HTERT RPE-1 (cell line): ENCODE results near the gene UBXN4.
"Not testable (repeated sequence)": the region's sequence is repeated elsewhere in the genome, so short reads cannot be mapped to it uniquely, and the experiment has no call there.

Source experiments
- in situ Hi-C: fragments of 300-500 bp; cut with MboI; formaldehyde crosslinking; loops from 4 replicates; pipeline ENCODE4 v1.14.3; 2020; ENCODE audit warnings: low sequenced_read_pairs

Gene UBXN4

DNA sequence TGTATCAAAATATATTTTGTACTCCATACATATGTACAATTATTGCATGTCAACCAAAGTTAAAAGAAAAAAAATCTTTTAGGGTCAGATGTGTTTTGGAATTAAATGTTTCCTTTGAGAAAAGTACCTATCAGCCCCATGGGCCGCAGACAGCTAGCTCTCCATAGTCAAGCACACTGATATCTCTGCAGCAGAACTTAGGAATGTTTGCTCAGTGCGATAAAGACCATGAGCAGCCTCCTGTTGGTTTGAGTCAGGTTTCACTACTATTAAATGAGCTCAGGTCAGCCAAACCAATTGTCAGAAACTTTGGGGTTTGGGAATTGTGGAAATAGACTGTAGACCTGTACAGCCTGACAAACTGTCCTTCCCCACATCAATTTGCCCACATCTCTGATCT, 61.6 kb downstream of the UBXN4 start:
- in situ Hi-C loops = no loop called here

DNA sequence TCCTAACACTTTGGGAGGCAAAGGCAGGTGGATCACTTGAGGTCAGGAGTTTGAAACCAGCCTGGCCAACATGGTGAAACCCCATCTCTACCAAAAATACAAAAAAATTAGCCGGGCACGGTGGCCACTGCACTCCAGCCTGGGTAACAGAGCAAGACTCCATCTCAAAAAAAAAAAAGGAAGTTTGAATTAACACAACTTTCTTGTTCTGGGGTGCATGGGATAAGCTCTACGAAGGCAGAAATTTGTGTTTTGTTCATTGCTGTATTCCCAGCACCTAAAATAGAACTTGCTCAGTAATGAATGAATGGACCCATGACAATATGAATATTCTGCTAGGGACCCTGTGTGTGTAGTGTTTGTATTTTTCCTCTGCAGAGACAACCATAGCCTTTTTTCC, 66.2 kb downstream of the UBXN4 start:
- in situ Hi-C loops = not testable (repeated sequence)

DNA sequence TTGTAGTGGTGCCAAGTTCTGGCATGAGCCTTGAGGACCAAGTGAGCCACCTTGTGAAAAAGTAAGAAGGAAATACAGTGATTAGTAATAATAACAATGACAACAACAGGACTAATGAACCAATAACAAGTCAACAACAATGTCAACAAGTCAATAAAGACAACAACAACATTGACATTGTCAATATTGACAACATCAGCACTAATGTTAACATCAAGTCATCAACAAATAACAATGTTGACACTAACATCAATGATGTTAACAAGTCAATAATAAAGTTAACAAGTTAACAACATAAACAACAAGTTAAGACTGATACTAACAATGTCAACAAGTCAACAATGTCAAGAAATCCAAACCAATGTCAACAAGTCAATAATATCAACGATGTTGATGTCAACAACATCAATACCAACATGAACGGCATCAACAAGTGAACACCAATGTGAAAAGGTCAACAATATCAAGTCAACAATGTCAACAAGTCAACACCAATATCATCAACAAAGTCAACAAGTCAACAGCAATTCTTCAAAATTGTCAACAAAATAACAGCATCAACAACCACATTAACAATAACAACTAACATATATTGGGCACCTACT, 71.4 kb downstream of the UBXN4 start:
- in situ Hi-C loops = no loop called here

DNA sequence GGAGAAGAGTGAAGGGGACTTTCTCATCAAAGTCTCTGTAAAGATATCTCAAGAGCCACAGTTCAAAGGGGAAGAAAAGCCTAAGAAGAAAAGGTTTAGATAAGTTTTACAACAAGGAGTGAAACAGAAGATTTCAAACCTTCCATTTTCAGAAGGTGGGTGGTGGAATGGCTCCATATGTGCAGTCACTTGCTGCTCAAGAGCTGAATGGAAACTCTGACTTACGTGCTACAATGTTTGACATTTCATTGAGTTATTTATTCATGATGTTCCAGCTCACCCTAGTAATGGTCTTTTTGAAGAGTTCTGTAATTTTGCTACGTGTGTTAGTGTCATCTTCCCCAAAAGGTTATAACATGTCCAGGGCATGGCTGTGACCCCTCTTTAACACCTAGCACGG, 73.6 kb downstream of the UBXN4 start:
- in situ Hi-C loops = no loop called here

DNA sequence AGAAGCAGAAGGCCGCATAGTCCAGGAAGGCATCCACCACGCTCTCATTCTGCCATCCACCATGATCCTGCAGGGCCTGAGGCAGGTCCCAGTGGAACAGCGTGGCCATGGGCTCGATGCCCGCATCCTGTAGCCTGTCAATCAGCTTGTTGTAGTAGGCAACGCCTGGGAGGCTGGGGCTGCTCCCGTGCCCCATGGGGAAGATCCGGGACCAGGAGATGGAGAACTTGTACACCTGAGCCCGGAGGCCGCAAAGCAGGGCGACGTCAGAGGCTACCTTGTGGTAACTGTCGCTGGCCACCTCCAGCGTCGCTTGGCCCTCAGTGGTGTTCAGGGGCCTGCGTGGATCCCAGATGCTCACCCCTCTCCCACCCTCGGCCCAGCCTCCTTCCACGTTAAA, 75.8 kb downstream of the UBXN4 start:
- in situ Hi-C loops = no loop called here

DNA sequence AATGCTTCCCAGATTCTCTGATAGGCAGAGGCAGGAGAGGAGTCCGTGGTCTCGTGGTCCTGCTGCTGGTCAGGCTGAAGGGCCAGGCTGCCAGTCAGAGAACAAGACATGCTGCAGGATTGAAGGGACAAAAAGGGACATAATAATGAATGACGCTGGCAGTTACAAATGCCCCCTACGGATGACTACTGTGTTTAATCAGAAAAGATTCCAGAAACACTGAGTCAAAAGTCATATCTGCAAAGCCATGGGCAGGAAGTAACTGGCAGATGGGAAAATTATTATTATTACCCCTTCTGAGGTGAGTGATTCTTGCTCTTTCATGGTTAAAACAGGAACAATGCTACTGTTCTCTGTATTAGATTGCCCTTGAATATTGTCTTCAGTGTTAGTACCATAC, 76.3 kb downstream of the UBXN4 start:
- in situ Hi-C loops = no loop called here

DNA sequence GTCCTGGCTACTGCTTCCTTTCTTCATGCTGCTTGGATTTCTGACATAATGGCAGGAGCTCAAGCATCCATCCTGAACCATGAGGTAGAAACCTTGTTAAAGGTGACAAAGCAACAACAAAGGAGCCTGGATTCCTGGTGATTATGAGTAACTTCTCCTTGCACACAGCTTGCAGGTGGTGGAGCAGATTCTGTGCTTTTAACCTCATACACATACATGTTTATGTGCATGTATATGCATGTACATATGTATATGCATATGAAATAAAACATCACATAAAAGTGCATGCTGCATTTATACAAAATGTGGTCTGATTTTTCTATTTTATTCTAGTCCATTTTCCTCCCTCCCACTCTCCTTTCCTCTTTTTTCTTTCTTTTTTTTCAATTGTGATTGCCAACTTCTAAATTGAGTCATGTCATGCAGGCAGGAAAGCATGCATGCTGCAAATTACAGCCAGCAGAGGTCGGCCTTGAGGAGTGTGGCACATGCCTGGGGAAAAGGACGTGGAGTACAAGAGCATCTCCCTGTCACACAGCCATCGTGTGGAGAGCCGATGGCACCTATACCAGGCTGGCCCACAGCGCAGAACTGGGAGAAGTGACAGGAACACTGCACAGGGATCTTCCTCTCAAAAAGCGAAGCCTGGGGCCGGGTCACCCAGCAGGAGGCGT, 77.4 kb downstream of the UBXN4 start:
- in situ Hi-C loops = no loop called here

DNA sequence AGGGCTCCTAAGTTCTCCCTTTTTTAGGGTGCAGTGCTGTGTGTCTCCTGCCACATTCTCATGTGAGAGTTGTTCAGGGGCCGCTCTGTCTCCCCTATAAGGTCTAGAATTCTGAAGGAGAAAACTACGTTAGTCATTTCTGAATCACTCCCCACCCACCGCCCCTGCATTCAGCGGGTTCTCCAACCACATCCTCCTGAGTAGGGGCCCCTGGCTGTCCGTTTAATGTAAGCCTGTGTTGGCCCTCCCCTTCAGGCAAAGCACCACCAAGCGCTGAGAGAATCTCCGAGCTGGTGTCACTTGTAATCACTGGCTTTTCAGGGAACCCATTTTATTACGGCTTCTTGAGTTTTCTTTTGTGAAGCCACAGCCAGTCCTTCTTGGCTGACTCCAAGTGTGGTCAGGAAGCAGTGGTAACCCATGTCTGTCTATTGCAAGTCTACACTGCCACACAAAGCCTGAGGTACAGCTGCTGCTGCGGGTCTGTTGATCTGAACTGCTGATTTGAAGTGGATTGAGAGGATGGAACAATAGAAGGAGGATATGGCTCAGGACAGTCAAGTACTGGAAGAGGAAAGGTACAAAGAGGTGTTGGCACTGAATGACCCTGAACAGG, 78.5 kb downstream of the UBXN4 start:
- in situ Hi-C loops = no loop called here

DNA sequence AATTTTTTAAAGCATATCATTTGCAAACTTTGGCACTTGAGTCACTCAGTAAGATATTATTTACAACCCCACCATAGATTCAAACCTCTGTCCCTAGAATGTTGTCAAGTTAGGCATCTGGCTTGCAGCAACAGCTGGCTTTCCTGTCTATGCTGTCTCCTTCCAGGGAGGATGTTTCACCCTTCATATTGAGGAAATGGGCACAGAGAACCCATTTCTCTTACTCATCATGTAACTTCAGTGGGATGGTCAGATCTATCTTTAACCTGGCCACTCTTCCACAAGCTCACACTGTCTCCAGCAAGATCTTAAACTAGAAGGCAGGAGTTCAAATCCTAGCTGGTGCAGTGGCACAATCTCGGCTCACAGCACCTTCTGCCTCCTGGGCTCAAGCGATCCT, 79.5 kb downstream of the UBXN4 start:
- in situ Hi-C loops = no loop called here

DNA sequence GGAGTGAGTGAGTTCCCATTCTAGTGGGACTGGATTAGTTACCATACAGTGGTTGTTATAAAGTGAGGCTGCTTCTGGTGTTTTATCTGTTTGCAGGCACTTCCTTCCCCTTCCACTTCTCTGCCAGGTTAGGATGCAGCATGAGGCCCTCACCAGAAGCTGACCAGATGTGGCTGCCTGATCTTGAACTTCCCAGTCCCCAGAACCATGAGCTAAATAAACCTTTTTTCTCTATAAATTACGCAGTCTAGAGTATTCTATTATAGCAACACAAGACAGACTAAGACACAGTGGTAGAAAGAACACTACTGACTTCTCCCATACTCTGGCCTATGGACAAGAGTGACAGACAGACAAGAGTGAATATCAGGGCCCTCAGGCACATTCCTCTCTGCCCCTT, 81.2 kb downstream of the UBXN4 start:
- in situ Hi-C loops = no loop called here

DNA sequence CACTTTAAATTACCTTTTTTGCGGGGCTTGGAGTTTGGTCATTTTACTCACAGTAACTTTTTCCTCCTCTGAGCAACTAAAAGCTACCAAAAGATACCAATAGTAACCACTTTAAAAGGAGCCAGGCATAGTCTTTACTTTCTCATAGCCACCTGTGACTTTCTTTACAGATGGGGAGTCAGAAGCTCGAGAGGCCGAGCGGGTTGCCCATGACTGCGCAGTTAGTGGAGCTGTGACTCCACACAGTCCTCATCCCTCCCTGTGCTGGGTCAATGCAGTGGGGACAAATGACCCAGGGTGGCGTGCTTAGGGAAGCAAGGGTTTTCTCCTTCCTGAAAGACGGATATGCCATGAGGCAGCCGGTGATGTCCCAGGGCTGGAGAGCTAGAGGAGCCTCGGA, 83.5 kb downstream of the UBXN4 start:
- in situ Hi-C loops = no loop called here

DNA sequence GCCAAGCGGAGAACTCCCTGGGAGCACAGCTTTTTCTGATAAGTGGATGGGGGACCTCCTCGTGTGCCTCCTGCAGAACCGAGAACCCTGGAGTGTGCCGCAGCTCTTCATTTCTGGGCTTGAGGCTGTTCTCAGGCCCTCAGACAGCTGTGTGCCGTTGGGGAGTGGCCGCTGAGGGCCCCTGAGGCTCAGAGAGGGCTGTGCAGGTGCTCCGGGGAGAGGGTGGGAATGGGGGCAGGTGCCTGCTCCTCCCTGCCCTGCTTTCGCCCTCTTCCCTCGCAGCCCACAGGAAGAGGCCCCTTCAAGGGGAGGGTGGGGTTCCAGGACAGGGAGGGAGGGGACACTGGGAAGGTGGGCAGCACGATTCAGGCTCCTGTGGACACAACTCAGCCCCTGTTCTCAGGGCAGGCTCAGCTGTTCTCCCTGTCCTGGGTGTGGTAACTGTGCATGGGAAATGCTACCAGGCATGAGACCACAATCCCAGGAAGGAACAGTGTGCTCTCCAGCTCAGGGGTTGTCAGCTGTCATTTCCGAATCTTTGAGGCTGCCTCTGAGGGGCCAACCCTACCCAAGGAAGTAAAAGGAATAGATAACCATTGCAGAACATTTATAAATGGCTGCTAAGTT, 84.0 kb downstream of the UBXN4 start:
- in situ Hi-C loops = no loop called here

DNA sequence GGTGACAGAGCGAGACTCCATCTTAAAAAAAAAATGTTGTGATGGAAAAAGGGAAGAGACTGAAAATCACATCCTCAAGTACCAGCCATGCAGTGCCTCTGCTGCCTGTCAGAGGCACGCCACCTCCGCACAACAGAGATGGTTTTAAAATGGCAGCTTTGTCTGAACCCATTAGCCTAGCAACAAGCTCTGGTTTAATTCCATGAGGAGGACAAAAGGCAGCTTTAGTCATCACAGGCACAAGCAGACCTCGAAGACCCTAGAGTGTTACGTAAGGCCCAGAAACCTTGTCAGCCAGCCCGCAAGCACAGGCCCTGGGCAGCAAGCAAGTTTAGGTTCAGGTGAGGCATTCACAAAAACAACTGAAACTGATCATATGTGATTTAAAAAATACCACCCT, 84.9 kb downstream of the UBXN4 start:
- in situ Hi-C loops = no loop called here

DNA sequence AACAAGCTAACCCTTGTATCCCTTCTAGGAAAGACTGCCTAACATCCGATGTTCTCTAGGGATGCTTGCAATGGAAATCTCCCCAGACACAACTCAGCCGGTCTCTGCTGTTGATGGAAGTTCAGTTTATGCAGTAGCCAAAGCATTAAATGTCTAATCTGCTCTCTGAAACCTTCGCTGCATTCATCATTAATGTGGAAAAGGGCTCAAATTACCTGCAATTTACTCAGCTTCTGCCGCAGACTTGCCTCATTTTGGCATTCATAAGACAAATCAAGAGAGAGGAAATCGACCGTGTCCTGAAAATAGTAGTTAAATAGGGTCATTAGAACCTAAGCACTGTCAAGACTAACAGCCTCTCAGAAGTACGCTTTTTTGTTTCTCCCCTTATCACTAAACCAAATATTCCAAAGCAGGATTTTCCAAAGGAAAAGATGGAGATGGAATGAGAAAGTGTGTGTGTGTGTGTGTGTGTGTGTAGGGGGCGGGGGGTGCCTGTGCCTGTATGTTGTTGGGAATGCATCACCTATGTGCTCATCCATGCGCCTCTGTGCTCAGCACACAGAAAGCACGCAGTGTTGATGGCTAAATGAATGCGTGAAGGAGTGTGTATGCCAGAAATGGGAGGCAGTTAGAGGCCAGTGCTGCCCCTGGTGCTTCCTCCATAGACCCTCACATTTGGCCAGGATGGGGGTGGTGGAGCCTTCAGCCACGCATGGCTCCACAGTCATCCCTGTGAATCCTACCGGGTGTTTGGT, 87.9 kb downstream of the UBXN4 start:
- in situ Hi-C loops = no loop called here

DNA sequence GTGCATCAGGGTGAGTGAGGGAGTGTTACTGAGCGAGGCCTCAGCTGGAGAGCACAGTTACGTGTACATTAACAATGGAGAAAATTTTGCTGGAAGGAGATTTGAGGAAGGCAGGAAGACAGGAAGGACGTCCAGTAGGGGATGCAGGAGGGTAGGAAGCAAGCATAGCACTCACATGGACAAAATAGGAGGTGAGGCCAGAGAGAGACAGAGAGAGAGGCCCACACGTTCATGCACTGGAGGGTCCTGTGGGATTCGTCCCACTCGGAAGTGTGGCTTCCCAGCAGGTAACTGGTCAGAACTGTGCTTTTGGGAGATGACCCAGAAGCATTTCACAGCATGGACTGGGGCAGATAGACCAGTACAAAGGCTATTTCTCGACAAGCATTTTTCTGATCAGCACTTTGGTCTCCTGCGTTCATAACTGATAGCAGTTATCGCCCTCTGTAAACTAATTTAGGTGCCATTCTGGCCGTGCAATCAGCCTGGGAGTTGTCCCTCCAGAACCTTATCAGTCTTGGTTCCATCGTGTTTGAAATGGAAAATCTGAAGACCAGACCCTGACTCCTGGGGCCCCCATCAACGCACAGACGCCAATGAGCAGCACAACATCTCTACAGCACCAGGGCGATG, 89.6 kb downstream of the UBXN4 start:
- in situ Hi-C loops = no loop called here

DNA sequence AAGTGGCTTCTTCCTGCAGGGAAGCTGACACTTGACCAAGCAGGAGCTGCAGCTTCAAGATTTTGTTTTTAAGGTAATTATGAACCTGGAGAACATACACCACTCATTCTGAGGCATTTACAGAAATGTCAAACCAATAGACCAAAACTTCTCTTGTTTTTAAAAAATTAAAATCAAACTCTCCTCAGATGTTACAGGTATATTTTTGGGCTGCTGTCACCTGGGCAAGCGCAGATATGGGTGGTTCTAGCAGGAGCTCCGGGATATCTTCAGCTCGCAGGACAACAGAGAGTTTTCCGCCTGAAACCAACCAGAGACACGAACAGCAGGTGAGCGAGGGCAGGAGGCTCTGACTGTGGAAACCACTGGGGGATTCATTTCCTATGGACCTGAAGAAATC, 91.2 kb downstream of the UBXN4 start:
- in situ Hi-C loops = no loop called here
